GM23338 (cell line): ENCODE measurements around the gene MGAT3. TPM values are rescaled to one million over a fixed set of nuclear protein-coding genes. Genes with fewer than 3 reads are reported as not detected.

Experiments used
- ATAC-seq: fragments of 200-7000 bp; cut with Tn5 transposase; 3 replicates; pipeline ENCODE4 v1.9.1; 2020
- DNase-seq: peaks from one replicate; pipeline ENCODE4 v3.0.0-alpha.2; 2015; ENCODE audit warnings: low spot score
- H2AFZ ChIP-seq: fragments of 200-600 bp; sonication (generic); 2 replicates; pipeline ENCODE4 v1.8.0; 2016; ENCODE audit warnings: antibody characterized with exemption, mild to moderate bottlenecking, moderate library complexity
- H3F3A ChIP-seq: fragments of 200-600 bp; sonication (generic); replicated peaks from 2 replicates; pipeline ENCODE4 v1.8.0; 2017; ENCODE audit warnings: antibody characterized with exemption, mixed run types, low read depth
- H3K27ac ChIP-seq: fragments of 200-600 bp; sonication (generic); 2 replicates; pipeline ENCODE4 v1.6.1; 2016; ENCODE audit warnings: low read depth
- H3K27me3 ChIP-seq: fragments of 200-600 bp; sonication (generic); 2 replicates; pipeline ENCODE4 v1.8.0; 2016; ENCODE audit warnings: mild to moderate bottlenecking, mixed run types, moderate library complexity; ENCODE audit not compliant: insufficient read depth
- H3K36me3 ChIP-seq: fragments of 200-600 bp; sonication (generic); 2 replicates; pipeline ENCODE4 v1.8.0; 2016; ENCODE audit warnings: mild to moderate bottlenecking; ENCODE audit not compliant: insufficient read depth
- H3K4me1 ChIP-seq: fragments of 200-600 bp; sonication (generic); 2 replicates; pipeline ENCODE4 v1.8.0; 2016; ENCODE audit warnings: mild to moderate bottlenecking, moderate library complexity; ENCODE audit not compliant: insufficient read depth
- H3K4me2 ChIP-seq: fragments of 200-600 bp; sonication (generic); 2 replicates; pipeline ENCODE4 v1.7.1; 2017; ENCODE audit warnings: mixed run types
- H3K4me3 ChIP-seq: fragments of 200-600 bp; sonication (generic); 2 replicates; pipeline ENCODE4 v1.6.1; 2016; ENCODE audit warnings: mixed run types
- H3K79me2 ChIP-seq: fragments of 200-600 bp; sonication (generic); replicated peaks from 2 replicates; pipeline ENCODE4 v1.8.0; 2017; ENCODE audit warnings: mild to moderate bottlenecking; ENCODE audit not compliant: insufficient read depth
- H3K9me2 ChIP-seq: fragments of 200-600 bp; sonication (generic); 2 replicates; pipeline ENCODE4 v1.8.0; 2017; ENCODE audit not compliant: insufficient read depth
- H4K20me1 ChIP-seq: fragments of 200-600 bp; sonication (generic); replicated peaks from 2 replicates; pipeline ENCODE4 v1.8.0; 2017; ENCODE audit warnings: mild to moderate bottlenecking; ENCODE audit not compliant: insufficient read depth
- H3K27ac Mint-ChIP-seq: 2 replicates; pipeline ENCODE4 v1.8.0; 2020; ENCODE audit warnings: inconsistent platforms, mild to moderate bottlenecking, moderate library complexity, mixed read lengths
- H3K27me3 Mint-ChIP-seq: 3 replicates; pipeline ENCODE4 v1.8.0; 2022; ENCODE audit warnings: low read depth, mild to moderate bottlenecking, moderate library complexity, mixed read lengths, inconsistent platforms; ENCODE audit not compliant: insufficient read depth, poor library complexity
- H3K36me3 Mint-ChIP-seq: 3 replicates; pipeline ENCODE4 v1.8.0; 2021; ENCODE audit warnings: low read depth, mild to moderate bottlenecking, inconsistent platforms, moderate library complexity, mixed read lengths
- H3K4me1 Mint-ChIP-seq: 3 replicates; pipeline ENCODE4 v1.8.0; 2020; ENCODE audit warnings: mild to moderate bottlenecking, inconsistent platforms, mixed read lengths
- H3K4me3 Mint-ChIP-seq: 3 replicates; pipeline ENCODE4 v1.8.0; 2021; ENCODE audit warnings: moderate library complexity, mild to moderate bottlenecking, inconsistent platforms, mixed read lengths
- H3K9me3 Mint-ChIP-seq: 3 replicates; pipeline ENCODE4 v1.8.0; 2020; ENCODE audit warnings: moderate library complexity, mild to moderate bottlenecking, inconsistent platforms, mixed read lengths
- CREB1 ChIP-seq: fragments of 250-450 bp; sonication (Bioruptor Pico); IDR thresholded peaks from 2 replicates; pipeline ENCODE4 v1.5.0; 2020; ENCODE audit warnings: low read depth, mild to moderate bottlenecking, moderate library complexity
- CTCF ChIP-seq, 2 experiments: fragments of 200-600 bp in 1 of 2; sonication (generic) in 1 of 2; conservative IDR thresholded peaks; 2 replicates each; pipeline versions ENCODE4 v1.5.1 to v1.6.1; 2016 to 2017; ENCODE audit warnings: antibody characterized with exemption in 2 of 2, low read depth in 2 of 2, mild to moderate bottlenecking in 2 of 2, moderate library complexity in 1 of 2
- ETS1 ChIP-seq: IDR thresholded peaks from 2 replicates; pipeline ENCODE4 v1.6.1; 2016; ENCODE audit warnings: antibody characterized with exemption
- EZH2 ChIP-seq: fragments of 200-600 bp; sonication (generic); IDR thresholded peaks from one replicate; pipeline ENCODE4 v1.8.0; 2017; ENCODE audit warnings: antibody characterized with exemption, mild to moderate bottlenecking, low read depth; ENCODE audit not compliant: unreplicated experiment
- JUNB ChIP-seq: IDR thresholded peaks from one replicate; pipeline ENCODE4 v1.6.1; 2016; ENCODE audit warnings: antibody characterized with exemption; ENCODE audit not compliant: unreplicated experiment
- NANOG ChIP-seq: IDR thresholded peaks from 2 replicates; pipeline ENCODE4 v1.6.1; 2016; ENCODE audit warnings: antibody characterized with exemption, borderline replicate concordance
- POLR2AphosphoS5 ChIP-seq: IDR thresholded peaks from 2 replicates; pipeline ENCODE4 v1.6.1; 2016; ENCODE audit warnings: antibody characterized with exemption, low read depth
- STAT1 ChIP-seq: IDR thresholded peaks from one replicate; pipeline ENCODE4 v1.6.1; 2016; ENCODE audit warnings: antibody characterized with exemption; ENCODE audit not compliant: unreplicated experiment
- ZNF114 ChIP-seq: fragments of 250-450 bp; sonication (Bioruptor Pico); IDR thresholded peaks from 2 replicates; pipeline ENCODE4 v1.5.0; 2020; ENCODE audit warnings: mild to moderate bottlenecking, moderate library complexity
- ZNF331 ChIP-seq: fragments of 250-450 bp; sonication (Bioruptor Pico); IDR thresholded peaks from 2 replicates; pipeline ENCODE4 v1.5.0; 2020; ENCODE audit warnings: low read depth, mild to moderate bottlenecking, moderate library complexity
- ZNF462 ChIP-seq: fragments of 250-450 bp; sonication (Bioruptor Pico); IDR thresholded peaks from 2 replicates; pipeline ENCODE4 v1.5.0; 2020; ENCODE audit warnings: mild to moderate bottlenecking, moderate library complexity
- polyA plus RNA-seq: library from polyadenylated mRNA; unstranded; fragments of >200 nt; fragmentation: Nextera tagmentation; extraction: Ambion mirVana; gene quantifications from 2 replicates; pipeline ENCODE4 v1.2.1, GENCODE V29; 2016
- total RNA-seq: library from RNA; depleted of rRNA; stranded (reverse); fragments of >200 nt; shearing (Covaris generic); gene quantifications from 2 replicates; pipeline ENCODE4 v1.2.3, GENCODE V29; 2014

MGAT3 gene
- total and polyA plus RNA-seq, 2 experiments from 2014 or later = 1.7 to 10.2 TPM

- TF ChIP-seq ZNF462 (CRISPR knock-in tag) (no peak), NANOG (no peak), ZNF331 (CRISPR knock-in tag) (no peak), EZH2 (no peak), CREB1 (no peak), STAT1 (no peak), ETS1 (no peak), ZNF114 (CRISPR knock-in tag) (no peak), POLR2AphosphoS5 (no peak)
These were observed 41.9 kb upstream of the MGAT3 start (continued) for GRCh38 chr22:39414886-39415285.

- H3K27ac Mint-ChIP-seq = no peak overlapping the region
- Histone ChIP-seq H3K4me2 (no peak overlapping the region), H3K27me3 (no peaks in the 10 kb centered on the region), H3K4me1 (no peaks in the 10 kb centered on the region; the same call in 1 of the 2 replicates), H3K27ac (no peak overlapping the region), H4K20me1 (no peaks in the 10 kb centered on the region), H3F3A (no peaks in the 10 kb centered on the region), H3K79me2 (peaks cover 4% of the 10 kb centered on the region; the same call in 1 of the 2 replicates), H3K9me2 (no peaks in the 10 kb centered on the region), H3K4me3 (no peak overlapping the region), H3K36me3 (no peaks in the 10 kb centered on the region), H2AFZ (no peak overlapping the region)
- DNase-seq (no peak), ATAC-seq (no peak)
- H3K36me3 Mint-ChIP-seq = peaks cover 29% of the 10 kb centered on the region
- H3K9me3 Mint-ChIP-seq = no peaks in the 10 kb centered on the region
- no peak overlapping the region for H3K4me3 Mint-ChIP-seq
- H3K4me1 Mint-ChIP-seq = no peaks in the 10 kb centered on the region; the same call in 1 of the 3 replicates
- H3K27me3 Mint-ChIP-seq = peaks cover 5% of the 10 kb centered on the region
- no peak for TF ChIP-seq CTCF (conservative IDR thresholded peaks at IDR 0.05; ENCODE audit: low read depth in 2 of 2)
- TF ChIP-seq JUNB = no peak
- TF ChIP-seq EZH2 = no peak
- TF ChIP-seq ETS1 = no peak
These were observed 41.3 kb upstream of the MGAT3 start for GRCh38 chr22:39415506-39415905.
